CD8-positive, alpha-beta memory T cell (primary cell): Measurements from ENCODE around the gene FERMT3. TPM values are rescaled to one million over a fixed set of nuclear protein-coding genes. Genes with fewer than 3 reads are reported as not detected.

Experiments
- CTCF ChIA-PET: fragments of 350-600 bp; sonication (Branson Sonifier 250); formaldehyde crosslinking; loops from one replicate; lab custom pipeline; 2021; ENCODE audit warnings: antibody characterized with exemption; lab: Charles Lee
- POLR2A ChIA-PET: fragments of 350-600 bp; sonication (Branson Sonifier 250); formaldehyde crosslinking; loops from one replicate; lab custom pipeline; 2021; ENCODE audit warnings: antibody characterized with exemption; lab: Charles Lee
- DNase-seq, 5 donors: peaks; one replicate each; pipeline versions ENCODE4 v3.0.0 to v3.0.0-alpha.2; 2020 to 2022; ENCODE audit warnings: mixed read lengths in 1 of 5
- H3K27ac ChIP-seq: one replicate; pipeline ENCODE4 v1.7.0; 2013; ENCODE audit warnings: low read depth, mild to moderate bottlenecking, low read length, moderate library complexity
- H3K27me3 ChIP-seq: 2 replicates; pipeline ENCODE4 v1.7.0; 2013; ENCODE audit warnings: low read length, mild to moderate bottlenecking; ENCODE audit not compliant: insufficient read depth, poor library complexity, severe bottlenecking
- H3K36me3 ChIP-seq: 2 replicates; pipeline ENCODE4 v1.7.0; 2013; ENCODE audit warnings: mild to moderate bottlenecking, low read length, moderate library complexity; ENCODE audit not compliant: insufficient read depth
- H3K4me1 ChIP-seq: 2 replicates; pipeline ENCODE4 v1.7.0; 2013; ENCODE audit warnings: mild to moderate bottlenecking, low read length, moderate library complexity; ENCODE audit not compliant: insufficient read depth
- H3K4me3 ChIP-seq: 2 replicates; pipeline ENCODE4 v1.7.0; 2013; ENCODE audit warnings: mild to moderate bottlenecking, low read length
- H3K9me3 ChIP-seq: 2 replicates; pipeline ENCODE4 v1.7.0; 2013; ENCODE audit warnings: mild to moderate bottlenecking, low read length
- H3K27ac Mint-ChIP-seq, 8 donors: one replicate each; pipeline ENCODE4 v1.8.0; 2020 to 2021; ENCODE audit warnings: mixed read lengths in 8 of 8, mild to moderate bottlenecking in 6 of 8, inconsistent platforms in 3 of 8, moderate library complexity in 3 of 8
- H3K27me3 Mint-ChIP-seq, 2 donors: one replicate each; pipeline ENCODE4 v1.8.0; 2020 to 2021; ENCODE audit warnings: mixed read lengths in 2 of 2, mild to moderate bottlenecking in 1 of 2, moderate library complexity in 1 of 2
- H3K36me3 Mint-ChIP-seq, 3 donors: one replicate each; pipeline ENCODE4 v1.8.0; 2020 to 2021; ENCODE audit warnings: mixed read lengths in 3 of 3, inconsistent platforms in 1 of 3, mild to moderate bottlenecking in 1 of 3
- H3K4me1 Mint-ChIP-seq, 3 donors: one replicate each; pipeline ENCODE4 v1.8.0; 2020 to 2021; ENCODE audit warnings: mixed read lengths in 3 of 3, inconsistent platforms in 1 of 3, mild to moderate bottlenecking in 1 of 3
- H3K4me3 Mint-ChIP-seq, 7 donors: one replicate each; pipeline ENCODE4 v1.8.0; 2020 to 2021; ENCODE audit warnings: mixed read lengths in 7 of 7, mild to moderate bottlenecking in 6 of 7, moderate library complexity in 4 of 7, inconsistent platforms in 2 of 7
- H3K9me3 Mint-ChIP-seq, 5 donors: one replicate each; pipeline ENCODE4 v1.8.0; 2020 to 2022; ENCODE audit warnings: mixed read lengths in 5 of 5, mild to moderate bottlenecking in 3 of 5, moderate library complexity in 2 of 5, inconsistent platforms in 1 of 5
- polyA plus RNA-seq: library from polyadenylated mRNA; unstranded; fragments of 300-500 nt; fragmentation: Illumina TruSeq; gene quantifications from one replicate; pipeline ENCODE4 v1.2.3, GENCODE V29; 2021
- total RNA-seq, 2 experiments: library from RNA; stranded (reverse); gene quantifications; one replicate each; pipeline ENCODE4 v1.2.3, GENCODE V29; 2021

FERMT3 gene
- total and polyA plus RNA-seq, 3 experiments from 2014 or later, result 205 to 213 (median 206) TPM

- Histone ChIP-seq H3K4me3 (no peak overlapping the region), H3K9me3 (no peaks in the 10 kb centered on the region), H3K4me1 (peaks cover 20% of the 10 kb centered on the region), H3K36me3 (peaks cover 34% of the 10 kb centered on the region), H3K27me3 (no peaks in the 10 kb centered on the region), H3K27ac (no peak overlapping the region)
- Mint-ChIP-seq H3K4me1 (peaks cover 15 to 36% (median 18%) of the 10 kb centered on the region in 3 donors), H3K27me3 (no peaks in the 10 kb centered on the region), H3K36me3 (peaks cover 0 to 47% (median 0%) of the 10 kb centered on the region in 3 donors), H3K9me3 (no peaks in the 10 kb centered on the region), H3K27ac (peak overlapping the region in 1 of 8 donors; percentile 85), H3K4me3 (peak overlapping the region in 1 of 7 donors; percentile 44)
- ChIA-PET CTCF (interaction anchor here (1.0 to 12.0 kb wide), 6 partner anchors 12 to 108 kb away, joined by 3 to 143 read pairs (median 6); partner anchors contain the start of genes FERMT3 and STIP1), POLR2A (interaction anchor here (0.6 to 6.2 kb wide), 7 partner anchors 10 to 62 kb away, joined by 3 to 69 read pairs (median 3); partner anchors contain the start of genes FERMT3, GPR137, PPP1R14B and STIP1)
- no peak for DNase-seq
Measured at GRCh38 chr11:64223001-64223651, 16.6 kb downstream of the FERMT3 start.

GRCh38 chr11:64224151-64224890, 17.8 kb downstream of the FERMT3 start:
- Histone ChIP-seq H3K27ac (no peak overlapping the region), H3K4me1 (peaks cover 26% of the 10 kb centered on the region), H3K4me3 (no peak overlapping the region), H3K36me3 (peaks cover 24% of the 10 kb centered on the region), H3K27me3 (no peaks in the 10 kb centered on the region), H3K9me3 (no peaks in the 10 kb centered on the region)
- POLR2A ChIA-PET, result interaction anchor here (1.0 to 6.2 kb wide), 6 partner anchors 9 to 61 kb away, joined by 3 to 69 read pairs (median 4); partner anchors contain the start of genes FERMT3, GPR137, PPP1R14B and STIP1
- DNase-seq, result peak in 1 of 5 donors; percentile 46
- no peaks in the 10 kb centered on the region for H3K27me3 Mint-ChIP-seq
- H3K9me3 Mint-ChIP-seq, result no peaks in the 10 kb centered on the region
- H3K27ac Mint-ChIP-seq, result peak overlapping the region in 6 of 8 donors; percentile 34 to 77 (median 66)
- peaks cover 22 to 38% (median 23%) of the 10 kb centered on the region in 3 donors for H3K4me1 Mint-ChIP-seq
- peak overlapping the region in 6 of 7 donors; percentile 23 to 93 (median 91) for H3K4me3 Mint-ChIP-seq
- CTCF ChIA-PET, result interaction anchor here (0.6 to 12.0 kb wide), 11 partner anchors 8 to 107 kb away, joined by 3 to 143 read pairs (median 5); partner anchors contain the start of genes FERMT3 and STIP1
- peaks cover 0 to 36% (median 0%) of the 10 kb centered on the region in 3 donors for H3K36me3 Mint-ChIP-seq

- peak overlapping the region; percentile 88 for H3K27ac ChIP-seq
- Mint-ChIP-seq H3K27me3 (no peaks in the 10 kb centered on the region), H3K9me3 (no peaks in the 10 kb centered on the region), H3K36me3 (peaks cover 0 to 29% (median 0%) of the 10 kb centered on the region in 3 donors), H3K4me3 (peak overlapping the region; percentile 90 to 94 (median 92)), H3K27ac (peak overlapping the region; percentile 63 to 96 (median 91)), H3K4me1 (peaks cover 29 to 45% (median 30%) of the 10 kb centered on the region in 3 donors)
- peaks cover 33% of the 10 kb centered on the region for H3K4me1 ChIP-seq
- no peaks in the 10 kb centered on the region for H3K27me3 ChIP-seq
- DNase-seq, result peak in 1 of 5 donors; percentile 51
- ChIA-PET CTCF (interaction anchor here (0.7 to 12.0 kb wide), 6 partner anchors 10 to 79 kb away, joined by 3 to 143 read pairs (median 6); partner anchors contain the start of gene FERMT3), POLR2A (interaction anchor here (0.6 to 6.2 kb wide), 6 partner anchors 15 to 79 kb away, joined by 3 to 69 read pairs (median 8); partner anchors contain the start of genes FERMT3, FKBP2, PPP1R14B and STIP1)
- H3K36me3 ChIP-seq, result peaks cover 16% of the 10 kb centered on the region
- H3K9me3 ChIP-seq, result no peaks in the 10 kb centered on the region
- peak overlapping the region; percentile 90 for H3K4me3 ChIP-seq
Measured at GRCh38 chr11:64224891-64225607, 18.5 kb downstream of the FERMT3 start.

GRCh38 chr11:64225608-64226506, 19.3 kb downstream of the FERMT3 start, which contains the start of the genes NUDT22 and TRPT1:
Gene NUDT22, plus strand, starts transcription at chr11:64226274. Its CDS starts 379 bp downstream, at chr11:64226653.
Gene TRPT1, minus strand, starts transcription at chr11:64226186. Its CDS starts 326 bp downstream, at chr11:64225860.
- peak; percentile 86 to 93 (median 88) for DNase-seq
- H3K4me3 Mint-ChIP-seq, result peak within 1 kb of the TSS; percentile 90 to 94 (median 92)
- H3K27ac Mint-ChIP-seq, result peak within 1 kb of the TSS; percentile 89 to 96 (median 93)
- no peaks in the 10 kb centered on the region for H3K27me3 ChIP-seq
- peak within 1 kb of the TSS; percentile 90 for H3K4me3 ChIP-seq
- peaks cover 30 to 51% (median 31%) of the 10 kb centered on the region in 3 donors for H3K4me1 Mint-ChIP-seq
- H3K4me1 ChIP-seq, result peaks cover 35% of the 10 kb centered on the region
- POLR2A ChIA-PET, result interaction anchor here (0.5 to 6.2 kb wide), 15 partner anchors 10 to 78 kb away, joined by 3 to 69 read pairs (median 4); partner anchors contain the start of genes FERMT3, FKBP2, GPR137 and PPP1R14B
- no peaks in the 10 kb centered on the region for H3K9me3 ChIP-seq
- peak within 1 kb of the TSS; percentile 88 for H3K27ac ChIP-seq
- H3K36me3 Mint-ChIP-seq, result peaks cover 0 to 24% (median 0%) of the 10 kb centered on the region in 3 donors
- no peaks in the 10 kb centered on the region for H3K9me3 Mint-ChIP-seq
- H3K27me3 Mint-ChIP-seq, result no peaks in the 10 kb centered on the region
- peaks cover 9% of the 10 kb centered on the region for H3K36me3 ChIP-seq
- CTCF ChIA-PET, result interaction anchor here (0.7 to 12.0 kb wide), 16 partner anchors 8 to 78 kb away, joined by 3 to 143 read pairs (median 5); partner anchors contain the start of genes BAD, CATSPERZ, FERMT3 and STIP1

GRCh38 chr11:64226507-64227051, 20.1 kb downstream of the FERMT3 start:
- POLR2A ChIA-PET, result interaction anchor here (0.5 to 6.2 kb wide), 13 partner anchors 9 to 76 kb away, joined by 3 to 69 read pairs (median 7); partner anchors contain the start of genes FERMT3, FKBP2, GPR137 and PPP1R14B

GRCh38 chr11:64227405-64227956, 21.0 kb downstream of the FERMT3 start:
- Mint-ChIP-seq H3K27ac (peak overlapping the region; percentile 79 to 96 (median 90)), H3K9me3 (no peaks in the 10 kb centered on the region), H3K4me1 (peaks cover 35 to 65% (median 43%) of the 10 kb centered on the region in 3 donors), H3K36me3 (peaks cover 0 to 16% (median 0%) of the 10 kb centered on the region in 3 donors), H3K27me3 (no peaks in the 10 kb centered on the region), H3K4me3 (peak overlapping the region; percentile 90 to 94 (median 92))
- Histone ChIP-seq H3K36me3 (peaks cover 5% of the 10 kb centered on the region), H3K27me3 (no peaks in the 10 kb centered on the region), H3K27ac (peak overlapping the region; percentile 88), H3K9me3 (no peaks in the 10 kb centered on the region), H3K4me1 (peaks cover 48% of the 10 kb centered on the region), H3K4me3 (peak overlapping the region; percentile 90)
- ChIA-PET CTCF (interaction anchor here (1.2 to 12.0 kb wide), 8 partner anchors 9 to 77 kb away, joined by 4 to 143 read pairs (median 6); partner anchors contain the start of genes BAD, CATSPERZ and FERMT3), POLR2A (interaction anchor here (1.9 to 6.2 kb wide), 4 partner anchors 13 to 76 kb away, joined by 8 to 69 read pairs (median 10); partner anchors contain the start of genes FERMT3, FKBP2 and PPP1R14B)
- DNase-seq, result no peak

More at GRCh38 chr11:64226507-64227051, 20.1 kb downstream of the FERMT3 start:
- DNase-seq, result peak; percentile 56 to 78 (median 62)
- CTCF ChIA-PET, result interaction anchor here (0.8 to 12.0 kb wide), 13 partner anchors 9 to 78 kb away, joined by 3 to 143 read pairs (median 5); partner anchors contain the start of genes BAD, CATSPERZ, FERMT3 and STIP1
- peaks cover 32 to 56% (median 36%) of the 10 kb centered on the region in 3 donors for H3K4me1 Mint-ChIP-seq
- no peaks in the 10 kb centered on the region for H3K27me3 ChIP-seq
- H3K36me3 ChIP-seq, result peaks cover 5% of the 10 kb centered on the region
- H3K4me3 Mint-ChIP-seq, result peak overlapping the region; percentile 90 to 94 (median 92)
- no peaks in the 10 kb centered on the region for H3K9me3 ChIP-seq
- H3K9me3 Mint-ChIP-seq, result no peaks in the 10 kb centered on the region
- H3K27me3 Mint-ChIP-seq, result no peaks in the 10 kb centered on the region
- peaks cover 0 to 18% (median 0%) of the 10 kb centered on the region in 3 donors for H3K36me3 Mint-ChIP-seq
- H3K4me1 ChIP-seq, result peaks cover 42% of the 10 kb centered on the region
- H3K27ac ChIP-seq, result peak overlapping the region; percentile 88
- peak overlapping the region; percentile 79 to 96 (median 89) for H3K27ac Mint-ChIP-seq
- peak overlapping the region; percentile 90 for H3K4me3 ChIP-seq
